HCT116 (cell line): Measurements from ENCODE around the gene TSC2. TPM values are rescaled to one million over a fixed set of nuclear protein-coding genes. Genes with fewer than 3 reads are reported as not detected.

Source experiments
- ATAC-seq: fragments of 200-7000 bp; cut with Tn5 transposase; 2 replicates; pipeline ENCODE4 v1.9.1; 2020; ENCODE audit warnings: mild to moderate bottlenecking, moderate library complexity
- BruUV-seq: library from RNA; stranded (reverse); fragments of 400-500 nt; replicated peaks from 2 replicates; lab custom pipeline; 2021; lab: Mats Ljungman, UMichigan
- CTCF ChIA-PET: fragments of 300-600 bp; sonication (Branson Sonifier 250); formaldehyde crosslinking; loops from one replicate; lab custom pipeline; 2021; ENCODE audit warnings: antibody characterized with exemption; lab: Charles Lee
- POLR2A ChIA-PET: fragments of 300-600, 350-600 bp; sonication (Branson Sonifier 250); formaldehyde crosslinking; loops from one replicate; lab custom pipeline; 2021; ENCODE audit warnings: antibody characterized with exemption; lab: Charles Lee
- RAD21 ChIA-PET, 2 experiments: fragments of 300-600 bp; sonication (Branson Sonifier 250); formaldehyde crosslinking; loops; one replicate each; lab custom pipeline; 2023; ENCODE audit warnings: low total read pairs in 2 of 2; ENCODE audit not compliant: uncharacterized antibody in 2 of 2, unreplicated experiment in 2 of 2, low non-redundant PET in 1 of 2; lab: Charles Lee
- DNase-seq: peaks from one replicate; pipeline ENCODE4 v3.0.0-alpha.2; 2010; ENCODE audit warnings: low read depth, low spot score
- H2AFZ ChIP-seq: fragments of 200-600 bp; shearing (Covaris generic), sonication (generic); 2 replicates; pipeline ENCODE4 v1.6.1; 2017; ENCODE audit warnings: low read depth, mixed run types, mixed read lengths, antibody characterized with exemption, low read length; ENCODE audit not compliant: poor library complexity, severe bottlenecking
- H3K27ac ChIP-seq: 2 replicates; pipeline ENCODE4 v1.5.1; 2012; ENCODE audit warnings: low read depth, low read length
- H3K27me3 ChIP-seq: fragments of 200-600 bp; sonication (generic); 2 replicates; pipeline ENCODE4 v1.6.1; 2016; ENCODE audit warnings: mixed run types, low read length, mixed read lengths; ENCODE audit not compliant: insufficient read depth
- H3K36me3 ChIP-seq, 2 experiments: fragments of 200-500 bp in 1 of 2; fragments of 200-600 bp in 1 of 2; sonication (Bioruptor generic) in 1 of 2; sonication (generic) in 1 of 2; 2 replicates each; pipeline versions ENCODE4 v1.5.1 to v1.6.1; 2014 to 2016; ENCODE audit warnings: low read length in 2 of 2, inconsistent platforms in 1 of 2, mixed read lengths in 1 of 2, mixed run types in 1 of 2; ENCODE audit not compliant: insufficient read depth in 2 of 2, control insufficient read depth in 1 of 2
- H3K4me1 ChIP-seq, 2 experiments: fragments of 200-600 bp in 1 of 2; sonication (generic) in 1 of 2; 2 replicates each; pipeline versions ENCODE4 v1.5.1 to v1.6.1; 2012 to 2017; ENCODE audit warnings: low read length in 2 of 2, inconsistent platforms in 1 of 2, mild to moderate bottlenecking in 1 of 2, mixed read lengths in 1 of 2, mixed run types in 1 of 2, moderate library complexity in 1 of 2; ENCODE audit not compliant: insufficient read depth in 2 of 2, control insufficient read depth in 1 of 2
- H3K4me2 ChIP-seq: fragments of 200-600 bp; sonication (generic); 2 replicates; pipeline ENCODE4 v1.6.1; 2017; ENCODE audit warnings: mixed run types, low read length, mixed read lengths
- H3K4me3 ChIP-seq, 2 experiments: fragments of 200-600 bp in 1 of 2; sonication (generic) in 1 of 2; replicated peaks in 1 of 2; 2 replicates each; pipeline ENCODE4 v1.5.1; 2011 to 2016; ENCODE audit warnings: low read length in 2 of 2, control low read depth in 1 of 2, low read depth in 1 of 2, mild to moderate bottlenecking in 1 of 2, mixed read lengths in 1 of 2, mixed run types in 1 of 2
- H3K79me2 ChIP-seq: fragments of 200-600 bp; sonication (generic); 2 replicates; pipeline ENCODE4 v1.6.1; 2017; ENCODE audit warnings: mild to moderate bottlenecking, mixed run types, low read length, moderate library complexity, mixed read lengths; ENCODE audit not compliant: insufficient read depth
- H3K9ac ChIP-seq: fragments of 200-600 bp; sonication (generic); 2 replicates; pipeline ENCODE4 v1.6.1; 2016; ENCODE audit warnings: low read length, mixed read lengths
- H3K9me2 ChIP-seq: fragments of 200-600 bp; sonication (generic), shearing (Covaris generic); 2 replicates; pipeline ENCODE4 v1.6.1; 2017; ENCODE audit warnings: mixed run types, mild to moderate bottlenecking, moderate library complexity; ENCODE audit not compliant: insufficient read depth
- H3K9me3 ChIP-seq, 2 experiments: fragments of 200-500 bp in 1 of 2; fragments of 200-600 bp in 1 of 2; sonication (Bioruptor generic) in 1 of 2; sonication (generic) in 1 of 2; 2 replicates each; pipeline ENCODE4 v1.6.1; 2014 to 2017; ENCODE audit warnings: low read length in 2 of 2, mixed read lengths in 2 of 2, inconsistent platforms in 1 of 2, low read depth in 1 of 2, mild to moderate bottlenecking in 1 of 2, mixed run types in 1 of 2, moderate library complexity in 1 of 2; ENCODE audit not compliant: control insufficient read depth in 1 of 2, insufficient read depth in 1 of 2
- H4K20me1 ChIP-seq: fragments of 200-600 bp; sonication (generic), shearing (Covaris generic); 2 replicates; pipeline ENCODE4 v1.6.1; 2017; ENCODE audit warnings: mixed run types, mild to moderate bottlenecking, moderate library complexity; ENCODE audit not compliant: insufficient read depth
- ATF3 ChIP-seq: IDR thresholded peaks from 2 replicates; pipeline ENCODE4 v1.6.1; 2012
- EGR1 ChIP-seq: IDR thresholded peaks from 2 replicates; pipeline ENCODE4 v1.6.1; 2012; ENCODE audit warnings: low read depth
- ELF1 ChIP-seq: IDR thresholded peaks from 2 replicates; pipeline ENCODE4 v1.6.1; 2012; ENCODE audit warnings: low read depth, borderline replicate concordance
- EZH2 ChIP-seq: fragments of 200-600 bp; sonication (generic); IDR thresholded peaks from 2 replicates; pipeline ENCODE4 v1.6.1; 2017; ENCODE audit warnings: antibody characterized with exemption, mixed run types
- FOSL1 ChIP-seq: IDR thresholded peaks from 2 replicates; pipeline ENCODE4 v1.6.1; 2012; ENCODE audit warnings: low read depth
- JUND ChIP-seq: IDR thresholded peaks from 2 replicates; pipeline ENCODE4 v1.6.1; 2012
- MAX ChIP-seq: IDR thresholded peaks from 2 replicates; pipeline ENCODE4 v1.6.1; 2012
- RAD21 ChIP-seq: IDR thresholded peaks from 2 replicates; pipeline ENCODE4 v1.6.1; 2012; ENCODE audit warnings: low read depth, mild to moderate bottlenecking
- SIN3A ChIP-seq: IDR thresholded peaks from 2 replicates; pipeline ENCODE4 v1.6.1; 2012; ENCODE audit warnings: low read depth
- SP1 ChIP-seq: IDR thresholded peaks from 2 replicates; pipeline ENCODE4 v1.6.1; 2012; ENCODE audit warnings: low read depth
- SRF ChIP-seq: IDR thresholded peaks from 2 replicates; pipeline ENCODE4 v1.6.1; 2012; ENCODE audit warnings: low read depth
- TCF7L2 ChIP-seq: IDR thresholded peaks from 2 replicates; pipeline ENCODE4 v1.7.0; 2011; ENCODE audit warnings: borderline replicate concordance, inconsistent platforms; ENCODE audit not compliant: insufficient read depth, insufficient read length; ENCODE audit errors: extremely low read depth
- YY1 ChIP-seq: IDR thresholded peaks from 2 replicates; pipeline ENCODE4 v1.6.1; 2011; ENCODE audit warnings: low read length, low read depth, moderate library complexity, mild to moderate bottlenecking; ENCODE audit not compliant: insufficient replicate concordance; ENCODE audit errors: extremely low read depth
- ZFX ChIP-seq: fragments of 450-650 bp; IDR thresholded peaks from 2 replicates; pipeline ENCODE4 v1.6.1; 2017
- intact Hi-C: fragments of 100-400 bp; cut with micrococcal nuclease; formaldehyde crosslinking; loops from 2 replicates; pipeline ENCODE4 v1.10.0; 2022
- total RNA-seq: library from RNA; stranded (reverse); gene quantifications from one replicate; pipeline ENCODE4 v1.2.1, GENCODE V29; 2021; ENCODE audit not compliant: unreplicated experiment

Gene TSC2
- total RNA-seq, 1 experiment from 2014 or later, result 74.1 TPM

- ChIA-PET POLR2A (no interaction called here), CTCF (interaction anchor here (1.2 to 1.3 kb wide), 2 partner anchors 9 to 10 kb away, joined by 4 to 5 read pairs; no protein-coding TSS in a partner anchor)
Measured at GRCh38 chr16:2013527-2013926, 34.3 kb upstream of the TSC2 start.

More at GRCh38 chr16:2013527-2013926, 34.3 kb upstream of the TSC2 start:
- DNase-seq (no peak), ATAC-seq (no peak)
- H4K20me1 ChIP-seq, result peaks cover 5% of the 10 kb centered on the region; the same call in 1 of the 2 replicates
- no peak overlapping the region for H2AFZ ChIP-seq
- H3K9me2 ChIP-seq, result no peaks in the 10 kb centered on the region
- peaks cover 19% of the 10 kb centered on the region for H3K79me2 ChIP-seq
- RAD21 ChIA-PET, result no interaction called here
- intact Hi-C loops, result no loop called here
- no peaks in the 10 kb centered on the region for H3K27me3 ChIP-seq
- TF ChIP-seq EGR1, result no peak
- no peak for TF ChIP-seq SP1
- no peak for TF ChIP-seq SRF
- TF ChIP-seq EZH2, result no peak
- TF ChIP-seq TCF7L2, result no peak
- TF ChIP-seq FOSL1, result no peak
- TF ChIP-seq ELF1, result no peak
- TF ChIP-seq YY1, result no peak
- TF ChIP-seq ZFX, result no peak
- TF ChIP-seq ATF3, result no peak
- TF ChIP-seq JUND, result no peak
- no peak for TF ChIP-seq RAD21
- no peak for TF ChIP-seq SIN3A
- no peak for TF ChIP-seq MAX
- BruUV-seq, result no TSS peak
- no peak overlapping the region for H3K4me3 ChIP-seq
- H3K4me1 ChIP-seq, result peaks cover 18 to 35% of the 10 kb centered on the region in 2 experiments
- no peak overlapping the region for H3K9ac ChIP-seq
- no peak overlapping the region for H3K4me2 ChIP-seq
- no peaks in the 10 kb centered on the region for H3K36me3 ChIP-seq
- H3K27ac ChIP-seq, result no peak overlapping the region
- H3K9me3 ChIP-seq, result no peaks in the 10 kb centered on the region
